Neural progenitor cell (in vitro differentiated cells): ENCODE measurements around the gene CALN1. TPM values are rescaled to one million over a fixed set of nuclear protein-coding genes. Genes with fewer than 3 reads are reported as not detected.

ENCODE experiments used
- DNase-seq: peaks from one replicate; pipeline ENCODE4 v3.0.0-alpha.2; 2016; ENCODE audit warnings: low spot score
- H2AFZ ChIP-seq: fragments of 200-600 bp; sonication (generic); replicated peaks from 2 replicates; pipeline ENCODE4 v1.6.1; 2016; ENCODE audit warnings: antibody characterized with exemption
- H3F3A ChIP-seq: fragments of 200-600 bp; sonication (generic); 2 replicates; pipeline ENCODE4 v1.6.1; 2016; ENCODE audit warnings: antibody characterized with exemption, low read depth
- H3K27ac ChIP-seq: fragments of 200-600 bp; sonication (generic); 2 replicates; pipeline ENCODE4 v1.5.1; 2016; ENCODE audit warnings: mild to moderate bottlenecking
- H3K27me3 ChIP-seq: fragments of 200-600 bp; sonication (generic); 2 replicates; pipeline ENCODE4 v1.6.1; 2016; ENCODE audit warnings: mild to moderate bottlenecking, moderate library complexity
- H3K36me3 ChIP-seq: fragments of 200-600 bp; sonication (generic); 2 replicates; pipeline ENCODE4 v1.5.1; 2016
- H3K4me1 ChIP-seq: fragments of 200-600 bp; sonication (generic); 2 replicates; pipeline ENCODE4 v1.6.1; 2016; ENCODE audit warnings: mixed run types
- H3K4me2 ChIP-seq: fragments of 200-600 bp; sonication (generic); 2 replicates; pipeline ENCODE4 v1.6.1; 2016
- H3K4me3 ChIP-seq: fragments of 200-600 bp; sonication (generic); 2 replicates; pipeline ENCODE4 v1.5.1; 2016
- H3K79me2 ChIP-seq: fragments of 200-600 bp; sonication (generic); 2 replicates; pipeline ENCODE4 v1.6.1; 2016; ENCODE audit warnings: low read depth
- H3K9ac ChIP-seq: fragments of 200-600 bp; sonication (generic); 2 replicates; pipeline ENCODE4 v1.6.1; 2016
- H3K9me3 ChIP-seq: fragments of 200-600 bp; sonication (generic); 2 replicates; pipeline ENCODE4 v1.5.1; 2016; ENCODE audit warnings: low read depth
- H4K20me1 ChIP-seq: fragments of 200-600 bp; sonication (generic); 2 replicates; pipeline ENCODE4 v1.6.1; 2016; ENCODE audit warnings: low read depth
- H3K27ac Mint-ChIP-seq: 3 replicates; pipeline ENCODE4 v1.8.0; 2021; ENCODE audit warnings: mixed read lengths
- H3K27me3 Mint-ChIP-seq: 2 replicates; pipeline ENCODE4 v1.8.0; 2022; ENCODE audit warnings: low read depth, mild to moderate bottlenecking, inconsistent platforms, moderate library complexity, mixed read lengths; ENCODE audit not compliant: insufficient read depth
- H3K36me3 Mint-ChIP-seq: 3 replicates; pipeline ENCODE4 v1.8.0; 2021; ENCODE audit warnings: mixed read lengths
- H3K4me1 Mint-ChIP-seq: 3 replicates; pipeline ENCODE4 v1.8.0; 2021; ENCODE audit warnings: mixed read lengths
- H3K4me3 Mint-ChIP-seq: 3 replicates; pipeline ENCODE4 v1.8.0; 2021; ENCODE audit warnings: mild to moderate bottlenecking, moderate library complexity, mixed read lengths
- H3K9me3 Mint-ChIP-seq: 3 replicates; pipeline ENCODE4 v1.8.0; 2020; ENCODE audit warnings: mixed read lengths
- CTCF ChIP-seq: fragments of 200-600 bp; sonication (generic); IDR thresholded peaks from 2 replicates; pipeline ENCODE4 v1.5.1; 2017; ENCODE audit warnings: antibody characterized with exemption, mild to moderate bottlenecking
- EZH2 ChIP-seq: fragments of 200-600 bp; sonication (generic); IDR thresholded peaks from 2 replicates; pipeline ENCODE4 v1.6.1; 2017; ENCODE audit warnings: antibody characterized with exemption, mild to moderate bottlenecking, moderate library complexity
- EZH2phosphoT487 ChIP-seq: fragments of 200-600 bp; sonication (generic); IDR thresholded peaks from 2 replicates; pipeline ENCODE4 v1.6.1; 2017; ENCODE audit warnings: antibody characterized with exemption
- total RNA-seq: library from RNA; depleted of rRNA; stranded (reverse); fragments of >200 nt; gene quantifications from 2 replicates; pipeline ENCODE4 v1.2.3, GENCODE V29; 2015; ENCODE audit warnings: low replicate concordance

The CALN1 gene
- total RNA-seq, 1 donor from 2014 or later = 3.1 TPM

- no peak for TF ChIP-seq EZH2
- no peak for TF ChIP-seq EZH2phosphoT487
- no peak for TF ChIP-seq CTCF
- H3K4me1 Mint-ChIP-seq = peaks cover 13% of the 10 kb centered on the region
- no peaks in the 10 kb centered on the region for H3K36me3 Mint-ChIP-seq
These were observed 634.9 kb downstream of the CALN1 start for GRCh38 chr7:71777278-71777677.

GRCh38 chr7:71776726-71777125 lies 635.4 kb downstream of the CALN1 start:
- Mint-ChIP-seq H3K36me3 (no peaks in the 10 kb centered on the region), H3K27ac (no peak overlapping the region), H3K27me3 (peaks cover 6% of the 10 kb centered on the region), H3K9me3 (no peaks in the 10 kb centered on the region), H3K4me3 (no peak overlapping the region), H3K4me1 (peaks cover 13% of the 10 kb centered on the region)
- Histone ChIP-seq H3K4me3 (no peak overlapping the region), H2AFZ (no peak overlapping the region), H4K20me1 (no peaks in the 10 kb centered on the region), H3K27ac (no peak overlapping the region), H3K27me3 (peaks cover 44% of the 10 kb centered on the region), H3K4me2 (no peak overlapping the region), H3K36me3 (no peaks in the 10 kb centered on the region), H3K79me2 (no peaks in the 10 kb centered on the region), H3K9me3 (no peaks in the 10 kb centered on the region), H3F3A (peaks cover 15% of the 10 kb centered on the region), H3K9ac (no peak overlapping the region), H3K4me1 (peaks cover 13% of the 10 kb centered on the region)
- TF ChIP-seq EZH2 = no peak
- TF ChIP-seq CTCF = no peak
- TF ChIP-seq EZH2phosphoT487 = no peak
- DNase-seq = no peak

More at GRCh38 chr7:71777278-71777677, 634.9 kb downstream of the CALN1 start:
- H3F3A ChIP-seq = peaks cover 15% of the 10 kb centered on the region
- no peak overlapping the region for H3K4me2 ChIP-seq
- no peaks in the 10 kb centered on the region for H3K79me2 ChIP-seq
- no peaks in the 10 kb centered on the region for H3K9me3 Mint-ChIP-seq
- H3K27ac Mint-ChIP-seq = no peak overlapping the region
- H3K27me3 ChIP-seq = peaks cover 49% of the 10 kb centered on the region
- H3K4me3 Mint-ChIP-seq = no peak overlapping the region
- no peaks in the 10 kb centered on the region for H3K36me3 ChIP-seq
- no peaks in the 10 kb centered on the region for H3K9me3 ChIP-seq
- H3K4me3 ChIP-seq = no peak overlapping the region
- peaks cover 13% of the 10 kb centered on the region for H3K4me1 ChIP-seq
- H4K20me1 ChIP-seq = no peaks in the 10 kb centered on the region
- H2AFZ ChIP-seq = no peak overlapping the region
- no peak for DNase-seq
- H3K9ac ChIP-seq = no peak overlapping the region
- peaks cover 3% of the 10 kb centered on the region for H3K27me3 Mint-ChIP-seq
- H3K27ac ChIP-seq = no peak overlapping the region

DNA sequence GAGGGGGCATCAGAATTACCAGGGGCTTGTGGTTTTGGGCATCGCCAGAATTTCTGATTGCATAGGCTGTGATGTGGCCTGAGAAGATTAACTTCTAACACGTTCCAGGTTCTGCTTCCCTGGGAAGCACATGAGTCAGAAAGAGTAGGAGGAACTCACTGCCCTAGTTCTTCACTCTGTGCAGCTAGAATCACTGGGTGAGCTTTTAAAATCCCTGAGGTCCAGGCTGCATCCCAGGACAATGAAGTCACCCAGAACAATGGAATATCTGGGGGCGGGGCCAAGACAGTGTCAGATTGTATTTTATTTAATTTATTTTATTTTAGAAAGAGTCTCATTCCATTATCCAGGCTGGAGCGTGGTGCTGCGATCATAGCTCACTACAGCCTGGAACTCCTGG lies 636.5 kb downstream of the CALN1 start:
- Mint-ChIP-seq H3K4me1 (peaks cover 10% of the 10 kb centered on the region), H3K27me3 (peaks cover 6% of the 10 kb centered on the region), H3K36me3 (no peaks in the 10 kb centered on the region), H3K4me3 (no peak overlapping the region), H3K27ac (no peak overlapping the region), H3K9me3 (no peaks in the 10 kb centered on the region)
- H3K27ac ChIP-seq = no peak overlapping the region
- H3K4me3 ChIP-seq = no peak overlapping the region
- no peaks in the 10 kb centered on the region for H3K36me3 ChIP-seq
- H3K9me3 ChIP-seq = no peaks in the 10 kb centered on the region
- H3K9ac ChIP-seq = no peak overlapping the region
- TF ChIP-seq EZH2 = no peak
- no peak for TF ChIP-seq EZH2phosphoT487
- TF ChIP-seq CTCF = no peak
- no peaks in the 10 kb centered on the region for H3K79me2 ChIP-seq
- H4K20me1 ChIP-seq = no peaks in the 10 kb centered on the region
- DNase-seq = no peak
- peaks cover 33% of the 10 kb centered on the region for H3K27me3 ChIP-seq
- peaks cover 8% of the 10 kb centered on the region for H3F3A ChIP-seq
- no peak overlapping the region for H2AFZ ChIP-seq
- no peak overlapping the region for H3K4me2 ChIP-seq
- H3K4me1 ChIP-seq = peaks cover 7% of the 10 kb centered on the region
